Neural progenitor cell (in vitro differentiated cells): ENCODE measurements around the gene MACROD2. TPM values are rescaled to one million over a fixed set of nuclear protein-coding genes. Genes with fewer than 3 reads are reported as not detected.
"Not testable (repeated sequence)": the region's sequence is repeated elsewhere in the genome, so short reads cannot be mapped to it uniquely, and the experiment has no call there.

ENCODE experiments used
- DNase-seq: peaks from one replicate; pipeline ENCODE4 v3.0.0-alpha.2; 2016; ENCODE audit warnings: low spot score
- H2AFZ ChIP-seq: fragments of 200-600 bp; sonication (generic); replicated peaks from 2 replicates; pipeline ENCODE4 v1.6.1; 2016; ENCODE audit warnings: antibody characterized with exemption
- H3F3A ChIP-seq: fragments of 200-600 bp; sonication (generic); 2 replicates; pipeline ENCODE4 v1.6.1; 2016; ENCODE audit warnings: antibody characterized with exemption, low read depth
- H3K27ac ChIP-seq: fragments of 200-600 bp; sonication (generic); 2 replicates; pipeline ENCODE4 v1.5.1; 2016; ENCODE audit warnings: mild to moderate bottlenecking
- H3K27me3 ChIP-seq: fragments of 200-600 bp; sonication (generic); 2 replicates; pipeline ENCODE4 v1.6.1; 2016; ENCODE audit warnings: mild to moderate bottlenecking, moderate library complexity
- H3K36me3 ChIP-seq: fragments of 200-600 bp; sonication (generic); 2 replicates; pipeline ENCODE4 v1.5.1; 2016
- H3K4me1 ChIP-seq: fragments of 200-600 bp; sonication (generic); 2 replicates; pipeline ENCODE4 v1.6.1; 2016; ENCODE audit warnings: mixed run types
- H3K4me2 ChIP-seq: fragments of 200-600 bp; sonication (generic); 2 replicates; pipeline ENCODE4 v1.6.1; 2016
- H3K4me3 ChIP-seq: fragments of 200-600 bp; sonication (generic); 2 replicates; pipeline ENCODE4 v1.5.1; 2016
- H3K79me2 ChIP-seq: fragments of 200-600 bp; sonication (generic); 2 replicates; pipeline ENCODE4 v1.6.1; 2016; ENCODE audit warnings: low read depth
- H3K9ac ChIP-seq: fragments of 200-600 bp; sonication (generic); 2 replicates; pipeline ENCODE4 v1.6.1; 2016
- H3K9me3 ChIP-seq: fragments of 200-600 bp; sonication (generic); 2 replicates; pipeline ENCODE4 v1.5.1; 2016; ENCODE audit warnings: low read depth
- H4K20me1 ChIP-seq: fragments of 200-600 bp; sonication (generic); 2 replicates; pipeline ENCODE4 v1.6.1; 2016; ENCODE audit warnings: low read depth
- H3K27ac Mint-ChIP-seq: 3 replicates; pipeline ENCODE4 v1.8.0; 2021; ENCODE audit warnings: mixed read lengths
- H3K27me3 Mint-ChIP-seq: 2 replicates; pipeline ENCODE4 v1.8.0; 2022; ENCODE audit warnings: low read depth, mild to moderate bottlenecking, inconsistent platforms, moderate library complexity, mixed read lengths; ENCODE audit not compliant: insufficient read depth
- H3K36me3 Mint-ChIP-seq: 3 replicates; pipeline ENCODE4 v1.8.0; 2021; ENCODE audit warnings: mixed read lengths
- H3K4me1 Mint-ChIP-seq: 3 replicates; pipeline ENCODE4 v1.8.0; 2021; ENCODE audit warnings: mixed read lengths
- H3K4me3 Mint-ChIP-seq: 3 replicates; pipeline ENCODE4 v1.8.0; 2021; ENCODE audit warnings: mild to moderate bottlenecking, moderate library complexity, mixed read lengths
- H3K9me3 Mint-ChIP-seq: 3 replicates; pipeline ENCODE4 v1.8.0; 2020; ENCODE audit warnings: mixed read lengths
- CTCF ChIP-seq: fragments of 200-600 bp; sonication (generic); IDR thresholded peaks from 2 replicates; pipeline ENCODE4 v1.5.1; 2017; ENCODE audit warnings: antibody characterized with exemption, mild to moderate bottlenecking
- EZH2 ChIP-seq: fragments of 200-600 bp; sonication (generic); IDR thresholded peaks from 2 replicates; pipeline ENCODE4 v1.6.1; 2017; ENCODE audit warnings: antibody characterized with exemption, mild to moderate bottlenecking, moderate library complexity
- EZH2phosphoT487 ChIP-seq: fragments of 200-600 bp; sonication (generic); IDR thresholded peaks from 2 replicates; pipeline ENCODE4 v1.6.1; 2017; ENCODE audit warnings: antibody characterized with exemption
- total RNA-seq: library from RNA; depleted of rRNA; stranded (reverse); fragments of >200 nt; gene quantifications from 2 replicates; pipeline ENCODE4 v1.2.3, GENCODE V29; 2015; ENCODE audit warnings: low replicate concordance

MACROD2 gene
- total RNA-seq, 1 donor from 2014 or later = 11.9 TPM

GRCh38 chr20:15191082-15191723 lies 1195.9 kb downstream of the MACROD2 start:
- H3K27me3 Mint-ChIP-seq = no peaks in the 10 kb centered on the region
- H3K4me1 Mint-ChIP-seq = no peaks in the 10 kb centered on the region
- H3K9me3 Mint-ChIP-seq = no peaks in the 10 kb centered on the region
- Histone ChIP-seq H3K27me3 (no peaks in the 10 kb centered on the region), H3K9ac (no peak overlapping the region), H3K4me2 (no peak overlapping the region), H3K4me1 (no peaks in the 10 kb centered on the region), H3K4me3 (no peak overlapping the region), H3K36me3 (no peaks in the 10 kb centered on the region), H3K79me2 (no peaks in the 10 kb centered on the region), H3K27ac (no peak overlapping the region), H3K9me3 (no peaks in the 10 kb centered on the region), H4K20me1 (no peaks in the 10 kb centered on the region), H3F3A (no peaks in the 10 kb centered on the region), H2AFZ (no peak overlapping the region)
- H3K4me3 Mint-ChIP-seq = no peak overlapping the region
- DNase-seq = no peak
- no peaks in the 10 kb centered on the region for H3K36me3 Mint-ChIP-seq
- TF ChIP-seq CTCF = no peak
- no peak for TF ChIP-seq EZH2
- TF ChIP-seq EZH2phosphoT487 = no peak
- H3K27ac Mint-ChIP-seq = no peak overlapping the region

GRCh38 chr20:15195378-15195777 lies 1200.1 kb downstream of the MACROD2 start:
- Mint-ChIP-seq H3K27ac (no peak overlapping the region), H3K4me1 (no peaks in the 10 kb centered on the region), H3K4me3 (no peak overlapping the region)

GRCh38 chr20:15196547-15197255 lies 1201.4 kb downstream of the MACROD2 start:
- no peaks in the 10 kb centered on the region for H3K79me2 ChIP-seq
- no peaks in the 10 kb centered on the region for H3K4me1 ChIP-seq
- H3K27me3 Mint-ChIP-seq = no peaks in the 10 kb centered on the region
- no peak overlapping the region for H3K27ac Mint-ChIP-seq
- H3K9me3 Mint-ChIP-seq = no peaks in the 10 kb centered on the region
- no peak overlapping the region for H2AFZ ChIP-seq
- no peaks in the 10 kb centered on the region for H4K20me1 ChIP-seq
- H3K4me3 Mint-ChIP-seq = no peak overlapping the region
- no peaks in the 10 kb centered on the region for H3K4me1 Mint-ChIP-seq
- H3K27me3 ChIP-seq = no peaks in the 10 kb centered on the region
- H3K4me2 ChIP-seq = no peak overlapping the region
- H3K36me3 Mint-ChIP-seq = no peaks in the 10 kb centered on the region
- H3K27ac ChIP-seq = no peak overlapping the region
- no peak for TF ChIP-seq EZH2phosphoT487
- no peak for TF ChIP-seq CTCF
- no peak for TF ChIP-seq EZH2
- no peaks in the 10 kb centered on the region for H3F3A ChIP-seq
- no peaks in the 10 kb centered on the region for H3K36me3 ChIP-seq
- H3K4me3 ChIP-seq = no peak overlapping the region
- H3K9ac ChIP-seq = no peak overlapping the region
- no peak for DNase-seq
- H3K9me3 ChIP-seq = no peaks in the 10 kb centered on the region

More at GRCh38 chr20:15195378-15195777, 1200.1 kb downstream of the MACROD2 start:
- H3K27me3 ChIP-seq = no peaks in the 10 kb centered on the region
- H3K27ac ChIP-seq = no peak overlapping the region
- no peaks in the 10 kb centered on the region for H3K9me3 Mint-ChIP-seq
- no peak for DNase-seq
- H3K4me1 ChIP-seq = no peaks in the 10 kb centered on the region
- no peaks in the 10 kb centered on the region for H3K36me3 ChIP-seq
- H2AFZ ChIP-seq = no peak overlapping the region
- H3F3A ChIP-seq = no peaks in the 10 kb centered on the region
- H3K27me3 Mint-ChIP-seq = no peaks in the 10 kb centered on the region
- H3K4me3 ChIP-seq = no peak overlapping the region
- no peaks in the 10 kb centered on the region for H3K36me3 Mint-ChIP-seq
- H4K20me1 ChIP-seq = no peaks in the 10 kb centered on the region
- H3K79me2 ChIP-seq = no peaks in the 10 kb centered on the region
- TF ChIP-seq CTCF = no peak
- no peak for TF ChIP-seq EZH2phosphoT487
- no peak for TF ChIP-seq EZH2
- H3K4me2 ChIP-seq = no peak overlapping the region
- H3K9me3 ChIP-seq = no peaks in the 10 kb centered on the region
- H3K9ac ChIP-seq = no peak overlapping the region

GRCh38 chr20:15198017-15198416 lies 1202.7 kb downstream of the MACROD2 start:
- H3K27ac ChIP-seq, H4K20me1 ChIP-seq, H3K27ac Mint-ChIP-seq, H2AFZ ChIP-seq, DNase-seq, H3K27me3 Mint-ChIP-seq, H3K4me3 Mint-ChIP-seq, H3K79me2 ChIP-seq, H3K9me3 Mint-ChIP-seq, H3K9me3 ChIP-seq, H3K9ac ChIP-seq, H3F3A ChIP-seq, H3K27me3 ChIP-seq, H3K4me2 ChIP-seq, H3K36me3 Mint-ChIP-seq, H3K4me1 ChIP-seq, H3K4me1 Mint-ChIP-seq, H3K36me3 ChIP-seq, H3K4me3 ChIP-seq: not testable (repeated sequence)
